Spleen (tissue), 7 donors: ENCODE data around the gene TBX4.

ENCODE experiments used
- POLR2A ChIP-seq, 3 donors: fragments of 450-650 bp; IDR thresholded peaks; one replicate each; pipeline ENCODE4 v1.5.1; 2017; ENCODE audit warnings: antibody characterized with exemption in 3 of 3, mild to moderate bottlenecking in 1 of 3
- POLR2AphosphoS5 ChIP-seq, 3 donors: sonication (generic); formaldehyde crosslinking; IDR thresholded peaks; one replicate each; pipeline ENCODE4 v1.5.1; 2017; ENCODE audit warnings: antibody characterized with exemption in 3 of 3
- TF ChIP-seq, protein P1 (sequence below), 11 experiments: fragments of 200-600 bp in 7 of 11; fragments of 450-650 bp in 4 of 11; sonication (generic) in 4 of 11; IDR thresholded peaks in 8 of 11; conservative IDR thresholded peaks in 3 of 11; 1 replicate in 7 of 11; 2 replicates in 4 of 11; pipeline versions ENCODE4 v1.4.0 to v1.8.0; 2016 to 2021; ENCODE audit warnings: antibody characterized with exemption in 11 of 11, inconsistent platforms in 4 of 11, mild to moderate bottlenecking in 1 of 11
- donor health status: DM: no; HTN: no; CAD: no; lungs with moderate emphysema.
- donor health status: DM: no; HTN: no; CAD: no.
- donor health status: DM: no; HTN: no; CAD: no.

DNA sequence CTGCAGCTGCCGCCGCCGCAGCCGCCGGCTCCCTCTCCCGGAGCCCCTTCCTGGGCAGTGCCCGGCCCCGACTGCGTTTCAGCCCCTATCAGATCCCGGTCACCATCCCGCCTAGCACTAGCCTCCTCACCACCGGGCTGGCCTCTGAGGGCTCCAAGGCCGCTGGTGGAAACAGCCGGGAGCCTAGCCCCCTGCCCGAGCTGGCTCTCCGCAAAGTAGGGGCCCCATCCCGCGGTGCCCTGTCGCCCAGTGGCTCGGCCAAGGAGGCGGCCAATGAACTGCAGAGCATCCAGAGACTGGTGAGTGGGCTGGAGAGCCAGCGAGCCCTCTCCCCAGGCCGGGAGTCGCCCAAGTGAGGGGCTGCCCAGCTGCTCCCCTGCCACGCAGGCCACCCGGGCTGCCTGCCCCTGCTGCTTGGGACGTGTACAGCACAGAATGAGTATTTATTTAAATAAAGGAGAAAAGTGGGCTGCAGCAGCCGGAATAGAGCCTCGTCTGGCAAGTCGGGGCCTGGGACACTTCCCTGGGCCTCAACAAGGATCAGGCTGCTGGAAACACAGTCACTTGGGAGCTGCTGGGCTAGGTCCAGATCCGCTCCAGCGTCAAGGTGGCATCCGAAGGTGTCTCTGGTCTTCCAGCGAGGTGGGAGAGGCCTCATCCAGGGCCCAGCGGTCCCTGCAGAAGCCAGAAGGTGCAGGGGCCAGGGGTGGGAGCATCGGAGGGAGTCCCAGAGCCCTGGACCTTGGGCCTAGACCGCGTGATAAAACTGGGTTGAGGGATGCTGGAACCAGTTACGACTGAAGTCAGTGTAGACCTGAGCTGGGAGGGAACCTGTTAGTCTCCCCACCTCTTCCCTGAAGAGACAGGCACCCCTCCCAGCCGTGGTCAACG lies 43.8 kb upstream of the TBX4 start:
- TF ChIP-seq, protein P1, sequence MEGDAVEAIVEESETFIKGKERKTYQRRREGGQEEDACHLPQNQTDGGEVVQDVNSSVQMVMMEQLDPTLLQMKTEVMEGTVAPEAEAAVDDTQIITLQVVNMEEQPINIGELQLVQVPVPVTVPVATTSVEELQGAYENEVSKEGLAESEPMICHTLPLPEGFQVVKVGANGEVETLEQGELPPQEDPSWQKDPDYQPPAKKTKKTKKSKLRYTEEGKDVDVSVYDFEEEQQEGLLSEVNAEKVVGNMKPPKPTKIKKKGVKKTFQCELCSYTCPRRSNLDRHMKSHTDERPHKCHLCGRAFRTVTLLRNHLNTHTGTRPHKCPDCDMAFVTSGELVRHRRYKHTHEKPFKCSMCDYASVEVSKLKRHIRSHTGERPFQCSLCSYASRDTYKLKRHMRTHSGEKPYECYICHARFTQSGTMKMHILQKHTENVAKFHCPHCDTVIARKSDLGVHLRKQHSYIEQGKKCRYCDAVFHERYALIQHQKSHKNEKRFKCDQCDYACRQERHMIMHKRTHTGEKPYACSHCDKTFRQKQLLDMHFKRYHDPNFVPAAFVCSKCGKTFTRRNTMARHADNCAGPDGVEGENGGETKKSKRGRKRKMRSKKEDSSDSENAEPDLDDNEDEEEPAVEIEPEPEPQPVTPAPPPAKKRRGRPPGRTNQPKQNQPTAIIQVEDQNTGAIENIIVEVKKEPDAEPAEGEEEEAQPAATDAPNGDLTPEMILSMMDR (IDR thresholded peaks at IDR 0.05 in 8 of 11, conservative IDR thresholded peaks at IDR 0.05 in 3 of 11): no peak
- TF ChIP-seq POLR2AphosphoS5 (IDR thresholded peaks at IDR 0.05) (peak in 2 of 3 donors; percentile 23 to 64), POLR2A (IDR thresholded peaks at IDR 0.05) (no peak)
